Trophoblast cell (in vitro differentiated cells and primary cell): ENCODE results near the gene FXYD6.

Experiments
- DNase-seq, 2 donors: peaks; one replicate each; pipeline ENCODE4 v3.0.0-alpha.2; 2016
- H2AFZ ChIP-seq: 2 replicates; pipeline ENCODE4 v1.6.1; 2013; ENCODE audit warnings: low read length, moderate library complexity, mild to moderate bottlenecking; ENCODE audit not compliant: insufficient read depth, poor library complexity
- H2AK5ac ChIP-seq: 2 replicates; pipeline ENCODE4 v1.6.1; 2013; ENCODE audit warnings: mild to moderate bottlenecking, low read length
- H2BK120ac ChIP-seq: 2 replicates; pipeline ENCODE4 v1.6.1; 2013; ENCODE audit warnings: low read length, mild to moderate bottlenecking, moderate library complexity; ENCODE audit not compliant: insufficient read depth, poor library complexity
- H2BK12ac ChIP-seq: 2 replicates; pipeline ENCODE4 v1.6.1; 2013; ENCODE audit warnings: mild to moderate bottlenecking, low read length, moderate library complexity
- H2BK5ac ChIP-seq: 2 replicates; pipeline ENCODE4 v1.6.1; 2013; ENCODE audit warnings: low read length, low read depth, moderate library complexity, mild to moderate bottlenecking; ENCODE audit not compliant: poor library complexity
- H3K14ac ChIP-seq: 2 replicates; pipeline ENCODE4 v1.6.1; 2013; ENCODE audit warnings: mild to moderate bottlenecking, low read length
- H3K18ac ChIP-seq: 2 replicates; pipeline ENCODE4 v1.6.1; 2013; ENCODE audit warnings: mild to moderate bottlenecking, low read length
- H3K23ac ChIP-seq: 2 replicates; pipeline ENCODE4 v1.6.1; 2013; ENCODE audit warnings: low read length
- H3K27ac ChIP-seq: 2 replicates; pipeline ENCODE4 v1.5.1; 2013; ENCODE audit warnings: low read depth, mild to moderate bottlenecking, inconsistent platforms, low read length, moderate library complexity
- H3K27me3 ChIP-seq: 2 replicates; pipeline ENCODE4 v1.6.1; 2013; ENCODE audit warnings: inconsistent platforms, mild to moderate bottlenecking, low read length, moderate library complexity; ENCODE audit not compliant: insufficient read depth
- H3K36me3 ChIP-seq, 2 experiments: 1 replicate in 1 of 2; 2 replicates in 1 of 2; pipeline ENCODE4 v1.6.1; 2013; ENCODE audit warnings: low read length in 2 of 2, mild to moderate bottlenecking in 2 of 2, moderate library complexity in 1 of 2; ENCODE audit not compliant: insufficient read depth in 2 of 2, control insufficient read depth in 1 of 2
- H3K4ac ChIP-seq: 2 replicates; pipeline ENCODE4 v1.6.1; 2013; ENCODE audit warnings: low read depth, mild to moderate bottlenecking, low read length, moderate library complexity
- H3K4me1 ChIP-seq, 2 experiments: 1 replicate in 1 of 2; 2 replicates in 1 of 2; pipeline ENCODE4 v1.6.1; 2013; ENCODE audit warnings: low read length in 2 of 2, mild to moderate bottlenecking in 2 of 2, moderate library complexity in 1 of 2; ENCODE audit not compliant: insufficient read depth in 2 of 2, control insufficient read depth in 1 of 2
- H3K4me2 ChIP-seq: 2 replicates; pipeline ENCODE4 v1.6.1; 2013; ENCODE audit warnings: inconsistent platforms, mild to moderate bottlenecking, low read length, moderate library complexity
- H3K4me3 ChIP-seq: 2 replicates; pipeline ENCODE4 v1.5.1; 2013; ENCODE audit warnings: mild to moderate bottlenecking, low read depth, low read length, inconsistent platforms
- H3K79me1 ChIP-seq: one replicate; pipeline ENCODE4 v1.6.1; 2013; ENCODE audit warnings: low read length
- H3K79me2 ChIP-seq: 2 replicates; pipeline ENCODE4 v1.6.1; 2013; ENCODE audit warnings: low read length, mild to moderate bottlenecking; ENCODE audit not compliant: control insufficient read depth, insufficient read depth, poor library complexity
- H3K9ac ChIP-seq: 2 replicates; pipeline ENCODE4 v1.6.1; 2013; ENCODE audit warnings: mild to moderate bottlenecking, low read length
- H3K9me3 ChIP-seq: 2 replicates; pipeline ENCODE4 v1.6.1; 2013; ENCODE audit warnings: low read depth, mild to moderate bottlenecking, control low read depth, inconsistent platforms, low read length; ENCODE audit not compliant: insufficient read depth
- H4K12ac ChIP-seq: 2 replicates; pipeline ENCODE4 v1.6.1; 2013; ENCODE audit warnings: low read depth, mild to moderate bottlenecking, low read length, moderate library complexity
- H4K8ac ChIP-seq: 2 replicates; pipeline ENCODE4 v1.6.1; 2013; ENCODE audit warnings: low read depth, mild to moderate bottlenecking, low read length, moderate library complexity
- H4K91ac ChIP-seq: one replicate; pipeline ENCODE4 v1.6.1; 2013; ENCODE audit warnings: low read depth, mild to moderate bottlenecking, low read length, moderate library complexity
- WGBS: extraction: QIAGEN DNeasy Blood & Tissue Kit; methylation state at CpG from one replicate; pipeline ENCODE4 v1.1.7; 2013; ENCODE audit warnings: missing lambda C conversion rate; ENCODE audit not compliant: insufficient read length, insufficient coverage; ENCODE audit errors: extremely low coverage; 5-methylcytosine and 5-hydroxymethylcytosine counted together

FXYD6 gene

GRCh38 chr11:117900121-117900648 lies 23.7 kb upstream of the FXYD6 start:
- Histone ChIP-seq H3K18ac (no peak overlapping the region), H3K36me3 (no peaks in the 10 kb centered on the region), H3K4me1 (no peaks in the 10 kb centered on the region), H3K79me2 (no peaks in the 10 kb centered on the region), H4K12ac (no peak overlapping the region), H3K27ac (no peak overlapping the region), H3K4me2 (no peak overlapping the region), H3K14ac (no peak overlapping the region), H3K23ac (no peak overlapping the region), H3K4me3 (no peak overlapping the region), H3K9ac (no peak overlapping the region), H4K8ac (no peak overlapping the region), H2BK5ac (no peak overlapping the region), H3K9me3 (peaks cover 3% of the 10 kb centered on the region), H2BK120ac (no peak overlapping the region), H3K27me3 (no peaks in the 10 kb centered on the region), H2AFZ (no peak overlapping the region), H4K91ac (no peak overlapping the region), H2AK5ac (no peak overlapping the region), H3K4ac (no peak overlapping the region), H2BK12ac (no peak overlapping the region), H3K79me1 (no peaks in the 10 kb centered on the region)
- DNase-seq: no peak
- WGBS: no CpG with 5 or more reads among the region's 4 CpGs

DNA sequence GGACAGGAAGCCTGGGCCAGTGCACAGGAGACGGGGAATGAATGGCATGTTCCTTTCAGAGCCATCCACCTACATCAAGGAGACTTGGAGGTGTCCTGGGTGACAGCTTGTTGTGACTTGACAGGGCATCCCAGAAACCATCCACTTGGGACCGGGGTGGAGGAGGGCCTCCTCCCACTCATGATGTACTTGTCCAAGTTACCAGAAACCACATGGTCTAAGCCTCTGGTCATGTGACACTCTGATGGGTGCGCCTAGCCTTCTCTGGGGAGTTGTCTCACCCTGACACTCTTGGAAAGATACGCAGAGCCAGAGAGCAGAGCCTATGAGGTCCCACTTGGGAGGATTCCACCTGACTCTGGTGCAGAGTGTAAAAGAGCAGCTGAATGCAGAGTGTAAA lies 21.6 kb upstream of the FXYD6 start:
- H4K12ac ChIP-seq: no peak overlapping the region
- no peaks in the 10 kb centered on the region for H3K27me3 ChIP-seq
- H3K9me3 ChIP-seq: peaks cover 3% of the 10 kb centered on the region
- H4K91ac ChIP-seq: no peak overlapping the region
- no peak overlapping the region for H3K14ac ChIP-seq
- H2BK120ac ChIP-seq: no peak overlapping the region
- H3K23ac ChIP-seq: no peak overlapping the region
- H3K4me1 ChIP-seq: no peaks in the 10 kb centered on the region
- H3K18ac ChIP-seq: no peak overlapping the region
- no peak for DNase-seq
- no peak overlapping the region for H2BK12ac ChIP-seq
- no peaks in the 10 kb centered on the region for H3K36me3 ChIP-seq
- no peak overlapping the region for H3K4ac ChIP-seq
- no peaks in the 10 kb centered on the region for H3K79me1 ChIP-seq
- no peak overlapping the region for H2BK5ac ChIP-seq
- no peaks in the 10 kb centered on the region for H3K79me2 ChIP-seq
- no peak overlapping the region for H3K4me2 ChIP-seq
- no peak overlapping the region for H3K9ac ChIP-seq
- H2AK5ac ChIP-seq: no peak overlapping the region
- WGBS: no CpG with 5 or more reads among the region's 4 CpGs
- no peak overlapping the region for H2AFZ ChIP-seq
- no peak overlapping the region for H3K4me3 ChIP-seq
- H3K27ac ChIP-seq: no peak overlapping the region
- no peak overlapping the region for H4K8ac ChIP-seq

DNA sequence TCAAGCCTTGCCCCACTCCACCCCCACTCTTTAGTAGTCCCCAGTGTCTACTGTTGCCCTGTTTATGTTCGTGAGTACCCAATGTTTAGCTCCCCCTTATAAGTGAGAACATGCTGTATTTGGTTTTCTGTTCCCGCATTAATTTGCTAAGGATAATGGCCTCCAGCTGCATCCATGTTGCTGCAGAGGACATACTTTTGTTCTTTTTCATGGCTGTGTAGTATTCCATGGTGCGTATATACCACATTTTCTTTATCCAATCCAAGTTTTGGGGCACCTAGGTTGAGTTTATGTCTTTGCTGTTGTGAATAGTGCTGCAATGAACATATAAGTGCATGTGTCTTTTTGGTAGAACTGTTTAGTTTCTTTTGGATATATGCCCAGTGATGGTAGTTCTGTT lies 16.2 kb upstream of the FXYD6 start:
- Histone ChIP-seq H3K36me3 (no peaks in the 10 kb centered on the region), H3K27me3 (no peaks in the 10 kb centered on the region), H3K27ac (no peak overlapping the region), H3K9me3 (no peaks in the 10 kb centered on the region), H2BK120ac (no peak overlapping the region), H4K91ac (no peak overlapping the region), H3K79me2 (no peaks in the 10 kb centered on the region), H3K79me1 (no peaks in the 10 kb centered on the region), H2BK12ac (no peak overlapping the region), H3K4me3 (no peak overlapping the region), H4K12ac (no peak overlapping the region), H3K9ac (no peak overlapping the region), H3K4ac (no peak overlapping the region), H3K4me1 (peaks cover 0 to 5% of the 10 kb centered on the region in 2 experiments), H3K23ac (no peak overlapping the region), H3K18ac (no peak overlapping the region), H4K8ac (no peak overlapping the region), H2BK5ac (no peak overlapping the region), H2AFZ (no peak overlapping the region), H3K4me2 (no peak overlapping the region), H2AK5ac (no peak overlapping the region), H3K14ac (no peak overlapping the region)
- no peak for DNase-seq
- no CpG with 5 or more reads among the region's 3 CpGs for WGBS

GRCh38 chr11:117891362-117891761 lies 14.9 kb upstream of the FXYD6 start:
- no peak overlapping the region for H2BK5ac ChIP-seq
- H3K9me3 ChIP-seq: no peaks in the 10 kb centered on the region
- H3K4me3 ChIP-seq: no peak overlapping the region
- DNase-seq: no peak
- no peak overlapping the region for H4K12ac ChIP-seq
- no peaks in the 10 kb centered on the region for H3K36me3 ChIP-seq
- H2AK5ac ChIP-seq: no peak overlapping the region
- H3K4me2 ChIP-seq: no peak overlapping the region
- no peak overlapping the region for H4K91ac ChIP-seq
- no peak overlapping the region for H3K4ac ChIP-seq
- no peak overlapping the region for H3K14ac ChIP-seq
- H3K79me2 ChIP-seq: no peaks in the 10 kb centered on the region
- H3K23ac ChIP-seq: peak overlapping the region; percentile 7
- H3K27ac ChIP-seq: no peak overlapping the region
- H3K79me1 ChIP-seq: no peaks in the 10 kb centered on the region
- no peak overlapping the region for H2BK12ac ChIP-seq
- H2BK120ac ChIP-seq: no peak overlapping the region
- WGBS: no CpG with 5 or more reads among the region's 2 CpGs
- no peak overlapping the region for H4K8ac ChIP-seq
- H3K27me3 ChIP-seq: no peaks in the 10 kb centered on the region
- H2AFZ ChIP-seq: no peak overlapping the region
- no peak overlapping the region for H3K18ac ChIP-seq
- peaks cover 0 to 5% of the 10 kb centered on the region in 2 experiments for H3K4me1 ChIP-seq
- no peak overlapping the region for H3K9ac ChIP-seq
